NB4 (cell line): ENCODE results near the gene BMPR1A.

Experiments used
- DNase-seq: peaks from one replicate; pipeline ENCODE4 v3.0.0; 2010; ENCODE audit warnings: low read depth
- H3K4me3 ChIP-seq: one replicate; pipeline ENCODE4 v1.5.1; 2011; ENCODE audit warnings: mild to moderate bottlenecking, low read depth, low read length, moderate library complexity
- MYC ChIP-seq: IDR thresholded peaks from 2 replicates; pipeline ENCODE4 v1.6.1; 2011; ENCODE audit warnings: low read depth, low read length
- POLR2A ChIP-seq: IDR thresholded peaks from 2 replicates; pipeline ENCODE4 v1.6.1; 2011; ENCODE audit warnings: mild to moderate bottlenecking; ENCODE audit not compliant: insufficient read length; ENCODE audit errors: extremely low read depth
- TF ChIP-seq, protein P1 (sequence below): IDR thresholded peaks from 2 replicates; pipeline ENCODE4 v1.6.1; 2011; ENCODE audit warnings: low read depth, low read length
- TF ChIP-seq, protein P2 (sequence below): IDR thresholded peaks from one replicate; pipeline ENCODE4 v1.5.1; 2012; ENCODE audit warnings: low read depth, low read length

BMPR1A gene

DNA sequence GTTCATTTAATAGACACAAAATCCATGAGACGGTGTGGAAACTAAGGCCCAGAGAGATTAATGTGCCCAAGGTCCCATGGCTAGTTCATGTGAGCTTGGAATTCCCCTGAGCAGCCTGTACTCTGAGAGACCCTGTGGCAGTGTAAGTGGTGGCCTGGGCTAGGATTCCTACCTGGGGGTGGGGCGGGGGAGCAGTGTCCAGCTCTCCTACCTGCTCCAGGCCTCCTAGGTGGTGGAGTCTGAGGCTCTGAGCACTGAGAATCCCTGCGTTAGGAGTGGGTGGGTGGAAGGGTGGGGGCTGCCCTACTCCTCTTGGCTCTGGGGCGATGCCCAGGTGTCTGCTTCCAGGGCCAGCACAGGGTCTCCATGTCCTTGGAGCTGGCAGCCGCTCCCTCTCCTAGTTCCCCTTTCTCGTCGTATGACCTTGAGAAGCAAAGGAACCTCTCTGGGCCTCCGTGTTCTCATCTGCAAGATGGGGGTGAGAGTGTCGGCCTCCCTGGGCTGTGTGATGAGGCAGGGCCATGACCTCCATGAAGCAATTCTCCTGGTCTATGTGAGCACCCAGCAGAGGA is 204.5 kb downstream of the BMPR1A start:
- DNase-seq: no peak
- no peak overlapping the region for H3K4me3 ChIP-seq

DNA sequence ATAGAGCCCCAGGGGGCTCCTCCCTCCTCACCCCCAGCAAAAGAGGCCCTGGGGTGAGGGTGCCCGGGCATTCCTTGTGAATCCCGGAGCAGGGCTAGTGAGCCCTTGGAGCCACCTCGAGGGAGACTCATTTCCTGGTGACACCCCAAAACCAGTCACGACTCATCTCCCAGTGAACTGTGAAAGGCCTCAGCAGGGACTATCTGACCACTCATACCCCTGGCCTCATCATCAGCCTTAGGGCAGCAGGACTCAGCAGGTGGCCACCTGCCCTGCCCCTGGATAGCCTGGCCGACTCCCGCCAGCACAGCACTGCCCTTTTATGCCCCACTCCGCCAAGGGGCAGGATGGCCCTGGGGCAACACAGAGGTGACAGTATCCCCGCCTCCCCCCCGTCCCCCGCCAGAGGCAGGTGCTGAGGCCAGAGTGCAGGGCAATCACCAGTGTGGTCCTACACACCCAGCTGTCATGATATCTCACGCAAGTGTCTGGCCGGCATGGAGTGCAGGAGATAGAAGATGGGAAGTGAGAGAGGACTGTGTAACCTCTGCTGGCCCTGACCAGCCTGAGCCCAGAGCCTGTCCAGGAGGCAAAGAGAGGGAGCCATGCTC is 205.2 kb downstream of the BMPR1A start:
- TF ChIP-seq, protein P1, sequence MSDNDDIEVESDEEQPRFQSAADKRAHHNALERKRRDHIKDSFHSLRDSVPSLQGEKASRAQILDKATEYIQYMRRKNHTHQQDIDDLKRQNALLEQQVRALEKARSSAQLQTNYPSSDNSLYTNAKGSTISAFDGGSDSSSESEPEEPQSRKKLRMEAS: no peak
- TF ChIP-seq MYC: no peak
- TF ChIP-seq POLR2A: no peak
- TF ChIP-seq, protein P2, sequence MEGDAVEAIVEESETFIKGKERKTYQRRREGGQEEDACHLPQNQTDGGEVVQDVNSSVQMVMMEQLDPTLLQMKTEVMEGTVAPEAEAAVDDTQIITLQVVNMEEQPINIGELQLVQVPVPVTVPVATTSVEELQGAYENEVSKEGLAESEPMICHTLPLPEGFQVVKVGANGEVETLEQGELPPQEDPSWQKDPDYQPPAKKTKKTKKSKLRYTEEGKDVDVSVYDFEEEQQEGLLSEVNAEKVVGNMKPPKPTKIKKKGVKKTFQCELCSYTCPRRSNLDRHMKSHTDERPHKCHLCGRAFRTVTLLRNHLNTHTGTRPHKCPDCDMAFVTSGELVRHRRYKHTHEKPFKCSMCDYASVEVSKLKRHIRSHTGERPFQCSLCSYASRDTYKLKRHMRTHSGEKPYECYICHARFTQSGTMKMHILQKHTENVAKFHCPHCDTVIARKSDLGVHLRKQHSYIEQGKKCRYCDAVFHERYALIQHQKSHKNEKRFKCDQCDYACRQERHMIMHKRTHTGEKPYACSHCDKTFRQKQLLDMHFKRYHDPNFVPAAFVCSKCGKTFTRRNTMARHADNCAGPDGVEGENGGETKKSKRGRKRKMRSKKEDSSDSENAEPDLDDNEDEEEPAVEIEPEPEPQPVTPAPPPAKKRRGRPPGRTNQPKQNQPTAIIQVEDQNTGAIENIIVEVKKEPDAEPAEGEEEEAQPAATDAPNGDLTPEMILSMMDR: no peak
- no peak for DNase-seq
- H3K4me3 ChIP-seq: no peak overlapping the region

More for the DNA sequence above, 204.5 kb downstream of the BMPR1A start:
- TF ChIP-seq POLR2A (no peak), MYC (no peak)
- TF ChIP-seq, protein P1: no peak
- TF ChIP-seq, protein P2: no peak

DNA sequence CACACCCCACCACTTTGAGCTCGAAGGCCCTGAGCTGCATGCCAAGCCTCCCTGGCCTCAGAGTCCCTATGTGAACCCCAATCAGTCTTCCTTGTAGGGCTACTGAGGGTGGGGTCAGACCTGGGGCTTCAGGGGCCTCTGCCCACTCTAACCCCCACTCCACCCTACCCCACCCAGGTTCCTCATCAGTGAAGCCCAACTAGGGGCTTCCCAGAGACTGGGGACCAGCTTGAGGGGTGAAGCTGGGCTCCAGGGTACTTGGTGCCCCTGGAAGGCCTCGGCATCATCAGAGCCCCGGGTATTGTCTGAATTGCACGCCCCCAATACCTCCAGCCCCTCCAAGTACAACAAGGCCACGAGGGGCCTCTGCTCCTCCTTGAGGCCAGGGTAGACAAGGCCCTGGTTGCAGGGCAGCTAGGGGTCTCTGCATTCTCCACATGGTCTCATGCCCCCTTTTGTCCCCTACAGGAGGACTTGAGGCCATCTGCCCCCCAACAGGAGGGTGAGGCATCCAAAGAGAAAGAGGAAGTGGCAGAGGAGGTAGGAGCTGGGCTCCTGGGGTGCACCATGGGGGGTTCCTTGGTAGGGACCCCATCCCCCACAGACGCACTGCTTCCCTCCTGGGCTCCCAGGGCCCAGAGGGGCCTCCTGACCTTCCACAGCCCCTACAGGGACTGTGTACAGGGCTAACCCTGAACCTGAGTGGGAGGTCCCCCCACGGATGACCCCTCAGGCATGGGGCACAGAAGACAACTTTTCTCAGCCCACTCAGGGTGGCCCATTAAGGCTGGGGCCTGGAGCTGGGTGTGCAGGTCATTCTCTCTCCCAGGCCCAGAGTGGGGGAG is 205.9 kb downstream of the BMPR1A start:
- DNase-seq: peak; percentile 81
- TF ChIP-seq MYC (0 out of 2 replicates have a peak, but pooled peaks have one; percentile 35), POLR2A (no peak)
- TF ChIP-seq, protein P1: peak; percentile 48
- no peak overlapping the region for H3K4me3 ChIP-seq

DNA sequence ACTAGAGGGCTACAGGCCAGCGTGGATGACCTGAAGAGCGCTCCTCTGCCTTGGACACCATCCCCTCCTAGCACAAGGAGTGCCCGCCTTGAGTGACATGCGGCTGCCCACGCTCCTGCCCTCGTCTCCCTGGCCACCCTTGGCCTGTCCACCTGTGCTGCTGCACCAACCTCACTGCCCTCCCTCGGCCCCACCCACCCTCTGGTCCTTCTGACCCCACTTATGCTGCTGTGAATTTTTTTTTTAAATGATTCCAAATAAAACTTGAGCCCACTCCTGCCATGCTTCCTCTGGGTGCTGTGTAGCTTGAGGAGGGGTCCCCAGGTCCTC is 206.5 kb downstream of the BMPR1A start:
- no peak overlapping the region for H3K4me3 ChIP-seq
- DNase-seq: no peak
- TF ChIP-seq, protein P2: no peak
- TF ChIP-seq, protein P1: no peak

DNA sequence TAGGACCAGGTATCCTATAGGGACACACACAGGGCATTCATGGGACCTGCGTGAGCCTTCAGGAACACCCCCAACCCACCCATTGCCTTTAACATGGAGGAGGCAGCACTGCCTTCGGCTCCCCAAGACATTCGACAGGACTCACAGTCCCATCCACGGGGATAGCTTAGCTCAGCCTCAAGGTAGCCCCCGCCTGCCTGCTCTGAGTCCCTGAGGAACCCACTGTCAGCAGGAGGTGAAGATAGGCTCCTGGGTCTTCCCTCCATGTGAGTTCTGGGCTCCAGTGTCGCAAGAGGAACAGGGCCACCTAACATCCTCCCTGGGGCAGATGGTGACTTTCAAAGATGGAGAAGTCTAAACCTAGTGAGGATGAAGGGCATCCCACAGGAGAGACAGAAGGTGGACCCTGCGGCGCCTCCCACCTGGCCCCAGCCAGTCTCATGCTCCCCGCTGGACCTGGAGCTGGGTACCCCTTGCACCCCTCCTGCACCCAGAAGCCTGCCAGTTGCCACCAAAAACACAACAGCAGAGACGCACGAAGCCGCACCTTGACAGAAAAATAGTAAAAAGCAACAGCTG is 207.0 kb downstream of the BMPR1A start:
- DNase-seq: peak; percentile 68
- TF ChIP-seq MYC: no peak
- TF ChIP-seq, protein P1: no peak
- TF ChIP-seq, protein P2: no peak
- no peak for TF ChIP-seq POLR2A
- H3K4me3 ChIP-seq: no peak overlapping the region
